22Rv1 (cell line): ENCODE results near the gene ZNF398.

Source experiments
- H3K27ac ChIP-seq: fragments of 450-650 bp; 2 replicates; pipeline ENCODE4 v1.5.1; 2017
- ZFX ChIP-seq: fragments of 450-650 bp; IDR thresholded peaks from 2 replicates; pipeline ENCODE4 v1.6.1; 2017; ENCODE audit warnings: antibody characterized with exemption, borderline replicate concordance
- TF ChIP-seq, protein P1 (sequence below): fragments of 450-650 bp; IDR thresholded peaks from 2 replicates; pipeline ENCODE4 v1.5.1; 2017; ENCODE audit warnings: mild to moderate bottlenecking

Gene ZNF398

DNA sequence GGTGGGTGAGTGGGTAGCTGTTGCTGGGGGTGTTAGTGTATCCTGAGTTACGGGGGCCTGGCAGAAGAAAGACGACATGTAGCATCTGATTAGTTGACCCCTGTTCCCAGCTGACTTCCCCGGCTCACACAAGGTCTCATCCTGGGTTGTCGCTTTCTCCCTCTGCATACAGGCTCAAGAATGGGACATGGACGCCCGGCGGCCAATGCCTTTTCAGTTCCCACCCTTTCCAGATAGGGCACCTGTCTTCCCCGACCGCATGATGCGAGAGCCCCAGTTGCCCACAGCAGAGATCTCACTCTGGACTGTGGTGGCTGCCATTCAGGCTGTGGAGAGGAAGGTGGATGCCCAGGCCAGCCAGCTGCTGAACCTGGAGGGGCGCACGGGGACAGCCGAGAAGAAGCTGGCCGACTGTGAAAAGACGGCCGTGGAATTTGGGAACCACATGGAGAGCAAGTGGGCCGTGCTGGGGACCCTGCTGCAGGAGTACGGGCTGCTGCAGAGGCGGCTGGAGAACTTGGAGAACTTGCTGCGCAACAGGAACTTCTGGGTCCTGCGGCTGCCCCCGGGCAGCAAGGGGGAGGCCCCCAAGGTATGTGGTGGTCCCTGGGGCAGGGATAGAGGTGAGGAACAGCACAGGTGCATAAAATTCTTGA lies 51.0 kb downstream of the ZNF398 start:
- H3K27ac ChIP-seq = no peak overlapping the region
- TF ChIP-seq, protein P1, sequence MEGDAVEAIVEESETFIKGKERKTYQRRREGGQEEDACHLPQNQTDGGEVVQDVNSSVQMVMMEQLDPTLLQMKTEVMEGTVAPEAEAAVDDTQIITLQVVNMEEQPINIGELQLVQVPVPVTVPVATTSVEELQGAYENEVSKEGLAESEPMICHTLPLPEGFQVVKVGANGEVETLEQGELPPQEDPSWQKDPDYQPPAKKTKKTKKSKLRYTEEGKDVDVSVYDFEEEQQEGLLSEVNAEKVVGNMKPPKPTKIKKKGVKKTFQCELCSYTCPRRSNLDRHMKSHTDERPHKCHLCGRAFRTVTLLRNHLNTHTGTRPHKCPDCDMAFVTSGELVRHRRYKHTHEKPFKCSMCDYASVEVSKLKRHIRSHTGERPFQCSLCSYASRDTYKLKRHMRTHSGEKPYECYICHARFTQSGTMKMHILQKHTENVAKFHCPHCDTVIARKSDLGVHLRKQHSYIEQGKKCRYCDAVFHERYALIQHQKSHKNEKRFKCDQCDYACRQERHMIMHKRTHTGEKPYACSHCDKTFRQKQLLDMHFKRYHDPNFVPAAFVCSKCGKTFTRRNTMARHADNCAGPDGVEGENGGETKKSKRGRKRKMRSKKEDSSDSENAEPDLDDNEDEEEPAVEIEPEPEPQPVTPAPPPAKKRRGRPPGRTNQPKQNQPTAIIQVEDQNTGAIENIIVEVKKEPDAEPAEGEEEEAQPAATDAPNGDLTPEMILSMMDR = no peak
- no peak for TF ChIP-seq ZFX

DNA sequence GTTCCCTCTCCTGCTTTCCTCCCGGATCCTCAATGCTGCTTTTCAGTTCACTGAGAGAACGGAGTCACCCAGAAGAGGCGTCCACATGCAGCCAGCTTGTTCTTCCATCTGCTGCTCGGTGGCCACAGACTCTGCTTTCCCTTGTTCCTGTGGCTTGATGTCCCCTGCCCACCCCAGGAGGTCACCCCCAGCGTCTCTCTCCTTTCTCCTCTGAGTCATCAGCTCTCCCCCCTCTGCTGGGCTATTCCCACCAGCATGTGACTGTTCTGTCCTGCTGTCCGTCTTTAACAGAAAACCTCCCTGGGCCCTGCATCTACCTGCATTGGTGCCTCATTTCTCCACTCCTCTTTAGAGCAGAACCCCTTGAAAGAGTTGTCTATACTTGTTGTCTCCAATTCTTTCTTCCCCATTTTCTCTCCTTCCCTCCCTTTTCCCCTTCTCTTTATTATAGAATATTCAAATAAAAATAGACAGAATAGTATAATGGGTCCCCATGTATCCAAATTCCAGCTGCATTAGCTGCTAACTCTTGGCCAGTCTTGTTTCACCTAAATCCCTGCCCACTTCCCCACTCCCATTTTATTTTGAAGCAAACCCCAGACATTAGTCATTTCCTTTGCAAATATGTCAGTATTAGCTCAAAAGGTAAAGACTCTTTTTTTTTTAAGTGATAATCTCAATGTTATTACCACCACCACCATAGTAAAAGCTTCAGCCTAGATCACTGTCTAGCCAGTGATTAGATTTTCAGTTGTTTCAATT lies 52.2 kb downstream of the ZNF398 start:
- TF ChIP-seq, protein P1 = no peak
- TF ChIP-seq ZFX = no peak

DNA sequence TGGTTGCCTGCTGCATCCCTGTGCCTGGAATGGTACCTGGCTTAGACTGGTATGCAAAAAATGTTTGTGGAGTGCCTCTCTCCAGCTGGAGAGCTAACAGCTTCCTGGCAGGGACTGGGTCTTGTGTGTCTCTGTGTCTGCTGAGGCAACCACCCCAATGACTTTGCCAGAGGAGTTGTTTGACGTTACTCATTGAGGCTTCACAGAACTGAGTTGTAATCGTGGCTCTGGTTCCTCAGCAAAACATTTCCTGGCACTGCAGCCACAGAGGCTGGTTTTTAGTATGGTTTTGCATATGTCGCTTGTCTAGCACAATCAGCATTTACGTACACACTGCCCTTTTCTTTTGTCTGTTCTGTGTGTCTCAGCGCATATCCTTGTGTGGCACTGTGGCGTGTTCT lies 55.6 kb downstream of the ZNF398 start:
- no peak for TF ChIP-seq ZFX
- TF ChIP-seq, protein P1 = no peak
- no peak overlapping the region for H3K27ac ChIP-seq

More for the DNA sequence above, 52.2 kb downstream of the ZNF398 start:
- H3K27ac ChIP-seq = no peak overlapping the region

DNA sequence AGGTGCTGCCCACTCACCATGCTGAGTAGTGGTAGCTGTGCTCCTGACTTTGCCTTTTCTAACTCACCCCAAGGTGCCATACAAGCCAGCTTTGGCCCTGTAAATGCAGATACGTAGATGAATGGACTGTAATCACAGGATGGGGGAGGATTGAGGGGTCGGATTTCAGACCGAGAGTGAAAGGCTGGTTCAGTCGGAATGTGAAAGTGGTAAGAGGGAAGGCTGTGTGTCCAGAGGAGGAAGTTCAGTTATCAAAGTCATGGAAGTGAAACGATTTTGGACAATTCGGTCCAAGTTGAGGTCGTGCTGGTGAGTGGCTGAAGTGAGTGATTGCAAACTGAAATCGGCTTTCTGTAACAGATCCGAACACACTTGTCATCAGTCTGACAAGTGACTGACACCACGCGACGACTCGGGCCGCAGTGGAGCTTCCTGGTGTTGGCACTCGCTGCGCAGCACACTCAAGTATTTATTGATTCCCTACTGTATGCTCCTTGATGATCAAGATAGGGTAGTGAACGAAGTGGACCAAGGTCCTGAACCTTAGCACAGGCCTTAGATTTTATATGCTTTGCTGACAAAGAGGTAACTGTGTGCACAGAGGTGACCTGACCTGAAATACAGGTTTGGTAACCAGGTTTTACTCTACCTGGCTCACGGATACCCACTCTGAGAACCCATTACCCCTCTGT lies 58.6 kb downstream of the ZNF398 start:
- TF ChIP-seq, protein P1 = no peak
- H3K27ac ChIP-seq = peak overlapping the region; percentile 69

DNA sequence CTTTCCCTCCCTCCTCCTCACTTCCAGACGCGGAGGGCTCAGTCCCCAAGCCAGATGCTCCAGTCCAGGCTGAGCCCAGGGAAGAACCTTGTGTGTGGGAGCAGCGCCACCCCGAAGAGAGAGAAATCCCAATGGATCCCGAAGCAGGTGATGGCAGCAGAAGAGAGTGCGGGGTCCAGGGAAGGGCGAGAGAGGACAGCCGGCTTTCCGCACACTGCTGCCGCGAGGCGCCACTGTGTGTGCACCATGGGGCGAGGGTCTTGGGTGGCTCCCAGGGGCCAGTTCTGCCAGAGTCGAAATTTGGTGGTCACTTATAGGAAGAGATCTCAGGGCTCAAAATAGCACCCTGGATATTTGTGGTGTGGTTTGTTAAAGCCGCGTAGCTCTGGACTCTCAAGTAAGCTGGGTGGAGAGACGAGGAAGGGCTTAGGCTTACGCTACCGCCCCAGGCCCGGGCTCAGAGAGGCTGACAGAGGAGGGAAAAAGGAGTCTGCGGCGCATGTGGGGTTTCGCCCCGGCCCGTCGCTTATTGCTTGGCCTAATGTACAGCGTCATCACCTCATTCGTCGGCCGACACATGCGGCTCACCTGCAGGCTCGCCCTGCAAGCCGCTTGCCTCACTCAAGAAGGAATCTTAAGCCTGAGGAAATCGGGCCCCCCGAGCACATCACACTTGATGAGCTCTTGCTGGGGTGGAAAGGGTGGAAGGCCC lies 60.2 kb downstream of the ZNF398 start:
- H3K27ac ChIP-seq = no peak overlapping the region
- no peak for TF ChIP-seq ZFX
- TF ChIP-seq, protein P1 = no peak

DNA sequence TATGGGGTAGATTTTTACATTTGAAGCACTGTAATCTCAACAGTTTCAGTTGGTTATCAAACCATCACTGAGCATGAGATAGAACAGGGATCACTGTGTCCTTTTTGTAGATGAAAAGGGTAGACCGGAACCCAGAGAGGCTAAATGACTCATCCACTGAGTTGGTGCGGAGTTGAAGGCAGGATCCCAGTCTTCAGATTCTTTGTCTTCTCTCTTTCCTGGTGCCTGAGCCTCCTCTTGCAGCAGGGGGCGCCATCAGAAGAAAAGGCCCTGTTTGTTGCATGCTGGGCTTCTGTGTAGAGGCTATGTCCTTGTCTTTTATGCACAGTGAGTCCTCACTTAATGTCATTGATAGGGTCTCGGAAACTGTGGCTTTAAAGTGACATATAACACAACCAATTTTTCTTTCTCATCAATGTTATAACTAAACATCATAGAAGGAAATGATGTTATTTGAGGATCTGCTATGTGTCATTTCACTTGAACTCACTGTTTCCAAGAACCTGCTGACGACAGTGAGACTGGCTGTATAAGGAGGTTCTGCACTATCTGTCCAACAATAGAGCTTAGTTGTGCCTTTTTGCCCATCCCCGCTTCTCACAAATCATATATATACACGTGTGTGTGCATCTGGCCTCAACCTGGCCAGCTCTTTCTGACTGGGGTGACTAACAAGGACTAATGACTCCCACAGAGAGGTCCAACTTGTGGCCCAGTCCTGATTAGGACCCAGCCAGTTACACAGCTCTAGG lies 62.4 kb downstream of the ZNF398 start:
- H3K27ac ChIP-seq = no peak overlapping the region
- TF ChIP-seq, protein P1 = peak; percentile 87
- TF ChIP-seq ZFX = no peak
